Spleen (tissue), 11 donors: ENCODE data around the gene ABCD3. TPM values are rescaled to one million over a fixed set of nuclear protein-coding genes. Genes with fewer than 3 reads are reported as not detected.

Experiments
- DNase-seq: peaks from one replicate; pipeline ENCODE4 v3.0.0-alpha.2; 2020
- H3K27ac ChIP-seq, 8 donors: fragments of 200-600 bp; sonication (generic) in 7 of 8; 1 replicate in 4 of 8; 2 replicates in 4 of 8; pipeline versions ENCODE4 v1.5.0 to v1.8.0; 2016 to 2021; ENCODE audit warnings: inconsistent platforms in 4 of 8, mild to moderate bottlenecking in 4 of 8, moderate library complexity in 1 of 8
- H3K27me3 ChIP-seq, 7 donors: fragments of 200-600 bp; sonication (generic) in 6 of 7; replicated peaks in 1 of 7; 1 replicate in 4 of 7; 2 replicates in 3 of 7; pipeline versions ENCODE4 v1.5.0 to v1.8.0; 2016 to 2021; ENCODE audit warnings: inconsistent platforms in 3 of 7, mild to moderate bottlenecking in 1 of 7
- H3K36me3 ChIP-seq, 6 donors: fragments of 200-600 bp; sonication (generic) in 5 of 6; 1 replicate in 4 of 6; 2 replicates in 2 of 6; pipeline versions ENCODE4 v1.5.0 to v1.8.0; 2016 to 2021; ENCODE audit warnings: inconsistent platforms in 2 of 6
- H3K4me1 ChIP-seq, 6 donors: fragments of 200-600 bp; sonication (generic) in 5 of 6; 1 replicate in 3 of 6; 2 replicates in 3 of 6; pipeline versions ENCODE4 v1.5.0 to v1.8.0; 2016 to 2021; ENCODE audit warnings: inconsistent platforms in 3 of 6
- H3K4me3 ChIP-seq, 8 donors: fragments of 200-600 bp; sonication (generic) in 7 of 8; 1 replicate in 4 of 8; 2 replicates in 4 of 8; pipeline versions ENCODE4 v1.5.0 to v1.8.0; 2016 to 2021; ENCODE audit warnings: inconsistent platforms in 4 of 8, mild to moderate bottlenecking in 4 of 8, moderate library complexity in 2 of 8
- H3K9me3 ChIP-seq, 8 donors: fragments of 200-600 bp; sonication (generic) in 7 of 8; 1 replicate in 4 of 8; 2 replicates in 4 of 8; pipeline versions ENCODE4 v1.5.0 to v1.8.0; 2016 to 2021; ENCODE audit warnings: inconsistent platforms in 4 of 8
- CTCF ChIP-seq, 11 experiments: fragments of 200-600 bp in 7 of 11; fragments of 450-650 bp in 4 of 11; sonication (generic) in 4 of 11; IDR thresholded peaks in 8 of 11; conservative IDR thresholded peaks in 3 of 11; 1 replicate in 7 of 11; 2 replicates in 4 of 11; pipeline versions ENCODE4 v1.4.0 to v1.8.0; 2016 to 2021; ENCODE audit warnings: antibody characterized with exemption in 11 of 11, inconsistent platforms in 4 of 11, mild to moderate bottlenecking in 1 of 11
- POLR2A ChIP-seq, 3 donors: fragments of 450-650 bp; IDR thresholded peaks; one replicate each; pipeline ENCODE4 v1.5.1; 2017; ENCODE audit warnings: antibody characterized with exemption in 3 of 3, mild to moderate bottlenecking in 1 of 3
- POLR2AphosphoS5 ChIP-seq, 3 donors: sonication (generic); formaldehyde crosslinking; IDR thresholded peaks; one replicate each; pipeline ENCODE4 v1.5.1; 2017; ENCODE audit warnings: antibody characterized with exemption in 3 of 3
- whole genome bisulfite sequencing, 5 donors: extraction: QIAGEN DNeasy Blood & Tissue Kit in 3 of 5; methylation state at CpG; one replicate each; pipeline versions ENCODE4 v1.1.5 to v1.1.7; 2013 to 2018; 5-methylcytosine and 5-hydroxymethylcytosine counted together
- intact Hi-C: fragments of 100-400 bp; cut with DNase I; formaldehyde crosslinking; loops from one replicate; pipeline ENCODE4 v1.15.0; 2023; ENCODE audit warnings: low total_unique reads
- polyA plus RNA-seq, 3 donors: library from polyadenylated mRNA; stranded (reverse); fragments of 200-250 nt; gene quantifications; one replicate each; pipeline ENCODE4 v1.2.1, GENCODE V29; 2013
- total RNA-seq, 7 donors: library from RNA; depleted of rRNA in 3 of 7; stranded (reverse); fragments of >200 nt in 3 of 7; fragmentation: NEBNext Ultra II Directional in 4 of 7; extraction: Animal tissue kit (Norgen Biotek cat#: 25700) in 4 of 7; gene quantifications; one replicate each; pipeline versions ENCODE4 v1.1.0 to v1.2.1, GENCODE V29; 2016 to 2021
- donor health status: healthy with polysubstance abuse.
- donor health status: DM: no; HTN: no; CAD: no; lungs with moderate emphysema.
- donor health status: DM: no; HTN: no; CAD: no.
- donor health status: Bipolar disorder and iron deficiency.
- donor health status: healthy.
- donor health status: DM: no; HTN: no; CAD: no.
- donor health status: DM: yes; HTN: yes; CAD: no.

Gene ABCD3
- total and polyA plus RNA-seq, 10 donors: 9.1 to 30.8 (median 19.8) TPM

DNA sequence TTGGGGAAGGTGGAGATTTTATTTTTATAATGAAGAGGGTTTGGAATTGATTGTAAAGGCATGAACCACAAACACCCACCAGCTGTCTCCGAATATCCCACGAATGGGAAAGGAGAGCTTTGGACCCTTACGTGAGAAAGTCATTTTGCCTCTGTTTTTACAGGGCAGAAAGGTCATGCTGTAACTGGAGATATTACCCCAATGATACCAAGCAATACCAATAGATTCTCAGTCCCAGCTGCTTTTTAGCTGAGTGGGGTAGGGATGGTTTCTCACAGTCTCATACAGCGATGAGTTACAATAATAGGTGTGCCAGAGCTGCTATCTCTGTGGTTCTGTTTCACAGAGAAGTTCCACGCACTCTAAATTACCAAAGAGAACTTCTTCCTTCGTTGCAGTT, 132.2 kb downstream of the ABCD3 start:
- Histone ChIP-seq H3K27me3 (no peaks in the 10 kb centered on the region), H3K4me1 (no peaks in the 10 kb centered on the region), H3K4me3 (no peak overlapping the region), H3K36me3 (no peaks in the 10 kb centered on the region), H3K27ac (no peak overlapping the region), H3K9me3 (no peaks in the 10 kb centered on the region)
- 79 to 92% (median 85%) methylated on average over 6 of the region's 6 CpGs for WGBS, 5 donors
- intact Hi-C loops: no loop called here
- TF ChIP-seq POLR2A (IDR thresholded peaks at IDR 0.05): no peak
- TF ChIP-seq POLR2AphosphoS5 (IDR thresholded peaks at IDR 0.05): no peak
- no peak for TF ChIP-seq CTCF (IDR thresholded peaks at IDR 0.05 in 8 of 11, conservative IDR thresholded peaks at IDR 0.05 in 3 of 11)
- DNase-seq: no peak

GRCh38 chr1:94550800-94551241, 132.6 kb downstream of the ABCD3 start:
- intact Hi-C loops: no loop called here
- DNase-seq: no peak
- 80 to 89% (median 83%) methylated on average over 5 of the region's 5 CpGs for WGBS, 5 donors
- Histone ChIP-seq H3K9me3 (no peaks in the 10 kb centered on the region), H3K4me1 (no peaks in the 10 kb centered on the region), H3K27me3 (no peaks in the 10 kb centered on the region), H3K4me3 (no peak overlapping the region), H3K27ac (no peak overlapping the region), H3K36me3 (no peaks in the 10 kb centered on the region)
- TF ChIP-seq POLR2A (IDR thresholded peaks at IDR 0.05): no peak
- no peak for TF ChIP-seq CTCF (IDR thresholded peaks at IDR 0.05 in 8 of 11, conservative IDR thresholded peaks at IDR 0.05 in 3 of 11)
- TF ChIP-seq POLR2AphosphoS5 (IDR thresholded peaks at IDR 0.05): no peak

DNA sequence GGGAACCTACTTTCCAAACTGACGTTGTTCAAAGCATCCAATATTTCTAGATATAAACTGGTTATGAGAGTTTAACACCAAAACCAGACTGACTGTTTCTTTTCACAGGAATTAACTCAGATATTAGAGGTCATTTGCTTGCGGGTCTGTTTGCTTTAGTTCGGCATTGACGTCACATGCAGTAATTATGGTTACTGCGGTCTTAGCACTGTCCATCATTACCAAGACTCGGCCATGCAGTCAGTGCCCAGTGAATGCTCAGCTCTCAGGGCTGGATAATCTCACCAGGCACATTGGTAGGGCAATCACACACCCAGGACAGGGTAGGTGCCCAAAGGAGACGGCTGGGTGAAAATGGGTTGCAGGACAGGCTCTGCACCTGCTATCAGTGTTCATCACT, 133.3 kb downstream of the ABCD3 start:
- no peaks in the 10 kb centered on the region for H3K27me3 ChIP-seq
- WGBS, 5 donors: 91 to 97% (median 96%) methylated on average over 7 of the region's 7 CpGs
- H3K4me1 ChIP-seq: no peaks in the 10 kb centered on the region
- no peaks in the 10 kb centered on the region for H3K9me3 ChIP-seq
- H3K36me3 ChIP-seq: no peaks in the 10 kb centered on the region
- H3K27ac ChIP-seq: no peak overlapping the region
- no peak overlapping the region for H3K4me3 ChIP-seq
- DNase-seq: no peak
- no peak for TF ChIP-seq CTCF (IDR thresholded peaks at IDR 0.05 in 8 of 11, conservative IDR thresholded peaks at IDR 0.05 in 3 of 11)
- TF ChIP-seq POLR2AphosphoS5 (IDR thresholded peaks at IDR 0.05): no peak
- TF ChIP-seq POLR2A (IDR thresholded peaks at IDR 0.05): no peak
- intact Hi-C loops: no loop called here

DNA sequence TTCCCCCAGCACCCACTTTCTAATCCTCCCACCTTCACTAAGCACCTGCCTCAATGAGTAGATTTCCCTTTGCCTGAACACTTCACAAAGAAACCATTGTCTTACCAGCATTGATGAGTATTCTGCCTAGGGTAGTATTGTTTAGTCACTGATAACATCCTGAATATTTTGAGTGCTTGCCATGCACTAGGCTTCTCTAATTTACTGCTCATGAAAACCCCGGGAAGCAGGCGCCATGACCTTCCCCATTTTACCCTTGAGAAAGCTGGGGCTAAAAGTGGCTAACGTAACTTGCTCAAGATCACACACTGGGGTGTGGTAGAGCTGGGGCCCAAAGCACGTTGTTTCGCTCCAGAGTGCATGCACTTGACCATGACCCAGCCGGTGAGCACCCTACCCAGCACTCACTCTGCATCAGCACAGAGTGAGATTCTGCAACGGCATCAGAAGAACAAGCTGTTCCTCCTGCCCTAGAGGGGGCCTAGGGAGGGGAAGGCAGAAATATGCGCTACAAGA, 133.9 kb downstream of the ABCD3 start:
- Histone ChIP-seq H3K27ac (no peak overlapping the region), H3K4me3 (no peak overlapping the region), H3K27me3 (no peaks in the 10 kb centered on the region), H3K4me1 (no peaks in the 10 kb centered on the region), H3K9me3 (no peaks in the 10 kb centered on the region), H3K36me3 (no peaks in the 10 kb centered on the region)
- WGBS, 5 donors: 62 to 80% (median 76%) methylated on average over 8 of the region's 8 CpGs
- TF ChIP-seq POLR2A (IDR thresholded peaks at IDR 0.05): no peak
- TF ChIP-seq POLR2AphosphoS5 (IDR thresholded peaks at IDR 0.05): no peak
- TF ChIP-seq CTCF (IDR thresholded peaks at IDR 0.05 in 8 of 11, conservative IDR thresholded peaks at IDR 0.05 in 3 of 11): no peak
- intact Hi-C loops: no loop called here
- no peak for DNase-seq
